GM11168 (cell line): ENCODE measurements around the gene RASSF10.

Experiments used
- in situ Hi-C: fragments of 300-500 bp; cut with MboI; formaldehyde crosslinking; loops from one replicate; pipeline ENCODE4 v1.12.0; 2022; ENCODE audit warnings: low sequenced_read_pairs; ENCODE audit not compliant: unreplicated experiment

Gene RASSF10

GRCh38 chr11:13046637-13047570 lies 37.8 kb downstream of the RASSF10 start:
- in situ Hi-C loops: no loop called here

- in situ Hi-C loops: no loop called here
These were observed 38.8 kb downstream of the RASSF10 start for GRCh38 chr11:13047884-13048283.

GRCh38 chr11:13051257-13051656 lies 42.1 kb downstream of the RASSF10 start:
- in situ Hi-C loops: no loop called here

GRCh38 chr11:13052130-13052571 lies 43.0 kb downstream of the RASSF10 start:
- in situ Hi-C loops: no loop called here

- in situ Hi-C loops: no loop called here
These were observed 44.3 kb downstream of the RASSF10 start for GRCh38 chr11:13053255-13053917.

GRCh38 chr11:13054278-13054677 lies 45.2 kb downstream of the RASSF10 start:
- in situ Hi-C loops: no loop called here

- in situ Hi-C loops: no loop called here
These were observed 46.1 kb downstream of the RASSF10 start for GRCh38 chr11:13055200-13055599.

- in situ Hi-C loops: no loop called here
These were observed 52.3 kb downstream of the RASSF10 start for GRCh38 chr11:13061294-13061990.
